Stimulated activated CD4-positive, alpha-beta T cell treated with anti-CD3 and anti-CD28 coated beads, TNF-alpha, amount 100 ng/mL, for 1 hour (primary cell): ENCODE measurements around the gene SUPT3H.

ENCODE experiments used
- DNase-seq, 3 donors: peaks; one replicate each; pipeline ENCODE4 v3.0.0-alpha.2; 2020; ENCODE audit warnings: low read depth in 3 of 3, low spot score in 1 of 3

The SUPT3H gene

DNA sequence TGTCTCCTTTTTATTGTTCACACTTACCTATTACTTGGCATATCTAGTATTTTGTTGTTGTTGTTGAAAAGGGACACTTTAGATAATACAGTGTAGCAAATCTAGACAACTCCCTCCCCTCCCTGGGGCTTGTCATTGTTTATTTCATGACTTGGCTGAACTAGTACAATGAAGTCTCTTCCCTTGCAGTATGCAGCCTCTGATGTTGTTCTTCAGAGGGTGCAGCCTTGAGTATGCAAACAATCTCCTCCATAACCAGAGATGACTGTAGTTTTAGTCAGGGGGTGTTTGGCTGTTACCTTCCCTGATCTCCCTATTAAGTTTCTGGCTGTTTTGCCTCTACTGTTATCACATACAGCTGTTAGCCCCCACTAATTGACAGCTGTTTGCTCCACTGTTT, 365.0 kb downstream of the SUPT3H start:
- no peak for DNase-seq

- DNase-seq, result no peak
These were observed 368.2 kb downstream of the SUPT3H start for GRCh38 chr6:45009576-45009975.

GRCh38 chr6:45006893-45007292, 370.8 kb downstream of the SUPT3H start:
- no peak for DNase-seq

GRCh38 chr6:45003961-45004360, 373.8 kb downstream of the SUPT3H start:
- DNase-seq, result no peak

DNA sequence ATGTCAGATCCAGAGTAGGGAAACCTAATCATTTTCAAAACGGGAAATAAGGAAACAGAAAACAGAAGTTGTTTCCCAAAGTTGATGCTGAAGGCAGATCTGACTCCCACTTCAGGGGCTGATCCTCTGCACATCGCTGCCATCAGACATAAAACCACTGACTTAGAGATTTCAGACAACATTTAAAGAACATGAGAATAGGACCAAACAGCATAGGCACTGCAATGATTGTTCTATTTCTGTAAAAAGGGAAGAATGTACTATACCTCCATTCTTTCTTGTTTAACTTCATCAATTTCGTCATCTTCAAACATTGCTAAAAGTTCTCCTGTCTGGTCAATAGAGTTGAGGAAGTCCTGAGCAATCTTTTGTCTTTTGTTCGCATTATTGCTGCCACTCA, 374.3 kb downstream of the SUPT3H start:
- no peak for DNase-seq

- no peak for DNase-seq
These were observed 375.2 kb downstream of the SUPT3H start for GRCh38 chr6:45002390-45003105.

DNA sequence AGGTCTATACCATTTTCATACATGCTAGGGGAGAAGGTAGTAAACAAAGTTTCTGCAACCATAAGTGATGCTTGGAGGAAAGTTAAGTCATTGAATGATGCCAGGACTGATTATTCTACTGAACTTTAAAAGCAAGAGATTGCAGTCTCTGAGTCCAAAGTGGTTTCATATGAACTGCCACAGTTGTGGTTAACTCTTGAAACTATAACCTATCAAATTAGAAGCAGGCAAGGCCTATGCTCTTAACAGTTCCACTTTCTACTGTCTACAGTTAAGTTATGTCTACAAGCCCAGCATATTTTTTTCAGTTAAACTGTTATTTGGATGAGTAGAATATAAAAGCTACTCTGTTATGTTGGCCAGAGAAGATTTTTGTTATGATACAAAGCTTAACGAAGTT, 376.1 kb downstream of the SUPT3H start:
- DNase-seq, result no peak

- DNase-seq, result no peak
These were observed 376.9 kb downstream of the SUPT3H start for GRCh38 chr6:45000833-45001232.

- DNase-seq, result no peak
These were observed 378.7 kb downstream of the SUPT3H start for GRCh38 chr6:44999066-44999465.

DNA sequence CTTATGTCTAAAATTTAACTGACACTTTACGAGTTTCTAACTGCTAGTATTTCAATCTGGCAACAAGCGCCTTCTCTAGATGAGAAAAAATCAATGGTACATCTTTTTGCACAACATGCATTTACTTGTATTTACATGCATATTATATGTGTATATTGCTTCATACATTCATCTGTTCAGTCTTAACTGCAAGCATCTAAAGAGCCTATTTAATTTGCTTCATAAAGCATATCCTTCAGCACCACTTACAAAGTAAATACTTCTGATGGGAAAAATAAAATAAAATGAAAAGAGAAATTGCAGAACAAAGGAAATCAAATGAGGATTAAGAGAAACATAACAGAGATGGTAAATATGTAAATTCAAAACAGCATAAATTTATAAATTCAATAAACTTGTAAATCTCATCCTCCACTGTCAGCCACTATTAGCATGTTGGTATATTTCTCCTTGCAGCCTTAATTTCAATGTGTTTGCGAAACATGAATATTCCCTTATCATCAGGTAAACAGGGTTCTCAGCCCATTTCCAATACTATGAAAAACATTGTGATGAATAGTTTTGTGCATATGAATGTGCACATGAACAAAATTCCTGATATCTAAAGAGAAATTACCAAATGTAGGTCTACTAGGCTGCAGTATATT, 382.1 kb downstream of the SUPT3H start:
- DNase-seq, result no peak

DNA sequence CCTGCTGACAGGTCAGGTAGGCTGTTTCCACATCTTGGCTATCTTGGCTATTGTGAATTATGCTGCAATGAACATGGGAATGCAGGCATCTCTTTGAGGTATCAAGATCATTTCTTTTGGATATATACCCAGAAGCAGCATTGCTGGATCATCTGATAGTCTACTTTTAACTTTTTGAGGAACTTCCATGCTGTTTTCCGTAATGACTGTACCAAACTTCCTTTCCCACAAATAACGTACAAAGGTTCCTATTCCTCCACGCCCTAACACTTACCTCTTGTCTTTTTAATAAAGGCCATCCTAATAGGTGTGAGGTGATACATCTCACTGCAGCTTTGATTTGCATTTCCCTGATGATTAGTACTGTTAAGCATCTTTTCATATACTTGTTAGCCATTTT, 388.3 kb downstream of the SUPT3H start:
- DNase-seq, result no peak

- DNase-seq, result no peak
These were observed 392.7 kb downstream of the SUPT3H start for GRCh38 chr6:44985006-44985405.

- no peak for DNase-seq
These were observed 394.0 kb downstream of the SUPT3H start for GRCh38 chr6:44983467-44984365.

- no peak for DNase-seq
These were observed 396.9 kb downstream of the SUPT3H start for GRCh38 chr6:44980841-44981240.

DNA sequence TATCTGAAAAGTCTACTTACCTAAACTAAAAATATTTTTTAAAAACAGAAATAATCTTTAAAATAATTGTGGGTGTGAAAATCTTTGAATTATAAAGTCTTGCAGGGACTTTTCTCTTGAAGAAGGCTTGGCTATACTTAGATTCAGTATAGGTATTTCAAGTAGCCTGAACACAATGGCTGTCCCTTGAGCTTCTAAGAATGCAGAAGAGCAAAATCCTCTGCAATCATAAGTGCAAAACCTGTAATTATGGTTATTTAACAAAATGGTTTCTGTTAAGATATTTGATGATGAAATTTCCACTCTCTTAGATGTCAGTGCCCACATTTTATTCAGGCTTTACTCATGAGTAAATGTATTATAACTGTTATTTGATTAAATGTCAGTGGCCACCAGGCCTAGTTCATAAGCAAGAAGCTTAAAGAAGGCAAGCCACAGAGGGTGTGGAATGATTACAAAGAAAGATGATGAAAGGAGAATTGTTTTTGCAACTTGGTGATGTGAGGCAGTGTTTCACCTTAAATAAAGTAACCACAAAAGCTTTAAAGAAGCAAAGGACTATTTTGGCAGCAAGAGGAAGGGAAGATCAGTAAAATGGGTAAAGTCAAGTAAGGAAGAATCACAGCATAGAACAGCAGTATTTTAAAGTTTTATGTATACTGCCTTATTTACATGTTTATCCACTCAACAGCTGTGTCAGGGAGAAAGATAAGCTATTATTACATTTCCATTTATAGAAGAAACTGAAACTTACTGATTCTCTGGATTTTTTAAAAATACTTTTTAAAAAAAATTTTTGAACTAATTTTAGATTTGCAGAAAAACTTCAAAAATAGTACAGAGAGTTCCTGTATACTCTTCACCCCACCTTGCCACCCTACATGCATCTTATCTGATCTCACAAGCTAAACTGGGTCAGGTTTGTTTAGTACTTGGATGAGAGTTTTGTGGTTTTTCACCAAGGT, 400.8 kb downstream of the SUPT3H start:
- DNase-seq, result no peak

DNA sequence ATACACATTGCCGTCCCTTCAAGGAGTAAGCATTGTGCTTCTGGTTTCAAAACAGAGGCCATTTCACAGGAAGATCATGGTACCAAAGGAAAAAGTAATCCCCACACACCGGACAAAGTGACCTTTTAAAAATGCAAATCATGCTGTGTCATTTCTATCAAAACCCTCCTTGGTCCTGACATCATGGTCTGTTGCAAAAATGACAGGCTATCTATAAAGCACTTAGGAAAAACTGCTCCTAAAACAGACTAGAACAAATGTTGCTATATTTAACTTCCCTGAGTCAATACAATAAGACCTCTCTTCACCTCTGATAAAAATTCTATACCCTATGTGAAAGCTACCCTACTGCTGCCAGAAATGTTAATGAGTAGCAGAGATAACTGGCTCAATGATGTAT, 403.2 kb downstream of the SUPT3H start:
- DNase-seq, result no peak

- no peak for DNase-seq
These were observed 405.0 kb downstream of the SUPT3H start for GRCh38 chr6:44972709-44973108.

GRCh38 chr6:44969446-44970185, 408.1 kb downstream of the SUPT3H start:
- DNase-seq, result no peak

DNA sequence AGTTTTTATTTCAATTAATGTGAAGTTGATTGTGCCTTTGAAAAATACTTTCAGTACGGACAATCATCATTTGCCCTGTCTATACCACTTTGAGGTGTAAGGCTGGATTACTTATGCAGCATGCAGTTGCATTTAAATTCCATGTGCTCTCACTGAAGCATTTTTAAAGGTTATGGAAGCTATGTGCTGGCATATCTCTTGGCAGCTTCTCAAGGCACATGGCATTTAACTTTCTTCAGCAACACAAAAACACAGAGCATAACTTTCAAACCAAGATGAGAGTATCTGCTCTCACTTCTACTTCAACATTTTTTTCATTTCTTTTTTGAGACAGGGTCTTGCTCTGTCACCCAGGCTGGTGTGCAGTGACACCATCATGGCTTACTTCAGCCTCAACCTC, 410.3 kb downstream of the SUPT3H start:
- DNase-seq, result no peak

GRCh38 chr6:44966449-44967092, 411.2 kb downstream of the SUPT3H start:
- DNase-seq, result no peak
